Muscle layer of duodenum (tissue), 2 donors: ENCODE data around the gene IQSEC3.

Experiments used
- H3K27ac ChIP-seq: one replicate; pipeline ENCODE4 v1.7.0; 2013; ENCODE audit warnings: mild to moderate bottlenecking, low read length
- H3K27me3 ChIP-seq: one replicate; pipeline ENCODE4 v1.7.0; 2013; ENCODE audit warnings: low read depth, mild to moderate bottlenecking, control low read depth, low read length
- H3K36me3 ChIP-seq, 2 donors: one replicate each; pipeline ENCODE4 v1.7.0; 2013; ENCODE audit warnings: low read length in 2 of 2, control low read depth in 1 of 2, mild to moderate bottlenecking in 1 of 2; ENCODE audit not compliant: insufficient read depth in 2 of 2, control insufficient read depth in 1 of 2
- H3K4me1 ChIP-seq, 2 donors: one replicate each; pipeline ENCODE4 v1.7.0; 2013; ENCODE audit warnings: low read length in 2 of 2, mild to moderate bottlenecking in 2 of 2, control low read depth in 1 of 2, moderate library complexity in 1 of 2; ENCODE audit not compliant: insufficient read depth in 2 of 2, control insufficient read depth in 1 of 2
- H3K4me3 ChIP-seq, 2 donors: one replicate each; pipeline ENCODE4 v1.7.0; 2013; ENCODE audit warnings: low read length in 2 of 2, low read depth in 1 of 2, mild to moderate bottlenecking in 1 of 2
- H3K9me3 ChIP-seq, 2 donors: one replicate each; pipeline ENCODE4 v1.7.0; 2013; ENCODE audit warnings: low read length in 2 of 2, control low read depth in 1 of 2, mild to moderate bottlenecking in 1 of 2; ENCODE audit not compliant: control insufficient read depth in 1 of 2
- donor health status: healthy.

IQSEC3 gene

DNA sequence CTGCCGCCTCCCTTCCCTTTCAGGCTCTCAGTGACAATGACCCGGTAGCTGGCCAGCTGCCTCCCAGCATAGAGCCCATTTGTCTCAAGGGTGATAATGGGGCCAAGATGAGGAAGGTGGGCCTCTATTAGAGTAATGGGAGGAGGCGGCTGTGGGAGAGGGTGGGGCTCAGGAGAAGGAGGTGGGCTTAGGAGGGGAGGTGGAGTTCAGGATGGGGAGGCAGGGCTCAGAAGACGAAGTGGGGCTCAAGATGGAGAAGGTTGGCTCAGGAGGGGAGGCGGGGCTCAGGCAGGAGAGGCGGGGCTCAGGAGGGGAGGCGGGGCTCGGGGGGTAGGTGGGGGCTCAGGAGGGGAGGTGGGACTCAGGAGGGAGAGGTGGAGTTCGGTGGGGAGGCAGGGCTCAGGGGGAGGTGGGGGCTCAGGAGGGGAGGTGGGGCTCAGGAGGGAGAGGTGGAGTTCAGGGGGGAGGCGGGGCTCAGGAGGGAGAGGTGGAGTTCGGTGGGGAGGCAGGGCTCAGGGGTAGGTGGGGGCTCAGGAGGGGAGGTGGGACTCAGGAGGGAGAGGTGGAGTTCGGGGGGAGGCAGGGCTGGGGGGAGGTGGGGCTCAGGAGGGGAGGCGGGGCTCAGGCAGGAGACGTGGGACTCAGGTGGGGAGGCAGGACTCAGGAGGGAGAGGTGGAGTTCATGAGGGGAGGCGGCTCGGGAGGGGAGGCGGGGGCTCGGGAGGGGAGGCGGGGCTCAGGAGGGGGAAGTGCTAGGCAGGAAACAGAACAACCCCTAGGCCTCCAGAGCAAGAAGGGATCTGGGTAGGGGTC is 36.8 kb downstream of the IQSEC3 start:
- no peaks in the 10 kb centered on the region for H3K4me1 ChIP-seq
- peaks cover 6% of the 10 kb centered on the region for H3K27me3 ChIP-seq
- no peaks in the 10 kb centered on the region for H3K36me3 ChIP-seq
- no peak overlapping the region for H3K27ac ChIP-seq
- no peak overlapping the region for H3K4me3 ChIP-seq
- no peaks in the 10 kb centered on the region for H3K9me3 ChIP-seq

DNA sequence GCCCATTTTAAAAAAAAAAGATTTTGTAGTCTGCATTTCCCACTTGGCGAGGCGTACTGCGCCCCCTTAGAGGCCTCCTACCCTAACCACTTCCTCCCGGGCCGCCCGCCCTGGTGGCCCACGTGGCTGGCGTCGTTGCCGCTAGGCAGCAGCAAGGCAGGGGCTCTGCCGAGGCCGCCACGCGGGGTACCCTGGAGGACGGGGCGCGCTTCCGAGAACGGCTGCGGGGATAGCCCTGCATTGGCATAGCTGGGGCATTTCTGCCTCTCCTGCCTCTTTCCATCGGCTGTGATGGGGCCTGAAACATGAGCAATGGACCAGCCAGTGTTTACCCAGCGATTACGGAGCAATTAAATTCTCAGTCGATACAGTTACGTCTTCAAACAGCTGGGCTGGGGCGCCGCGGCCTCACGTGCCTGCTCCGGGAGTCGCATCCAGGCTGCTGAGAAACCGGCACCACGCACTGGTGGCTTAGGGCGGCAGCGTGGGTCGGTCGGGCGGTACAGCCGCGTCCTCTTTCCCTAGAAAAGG is 38.0 kb downstream of the IQSEC3 start:
- Histone ChIP-seq H3K27ac (no peak overlapping the region), H3K36me3 (no peaks in the 10 kb centered on the region), H3K27me3 (no peaks in the 10 kb centered on the region), H3K4me1 (no peaks in the 10 kb centered on the region), H3K9me3 (no peaks in the 10 kb centered on the region), H3K4me3 (no peak overlapping the region)

DNA sequence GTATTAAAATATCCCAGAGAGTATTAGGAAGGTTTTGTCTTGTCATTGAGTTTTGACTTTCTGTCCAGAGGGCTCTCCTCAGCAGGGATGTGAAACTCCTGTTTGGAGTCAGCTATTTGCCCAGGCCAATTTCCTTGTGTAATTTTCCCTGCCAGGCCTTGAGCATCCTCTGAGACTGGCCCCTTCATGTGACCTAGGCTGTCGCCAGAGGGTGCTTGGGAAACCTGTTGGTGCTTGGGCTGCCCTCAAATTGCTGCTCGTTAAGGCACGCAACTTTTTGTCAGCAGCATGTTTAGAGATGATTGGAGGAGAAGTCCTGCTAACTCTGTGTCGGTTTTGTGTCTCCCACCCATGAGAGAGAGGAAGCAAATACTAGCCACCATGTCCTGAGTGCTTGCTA is 39.1 kb downstream of the IQSEC3 start:
- Histone ChIP-seq H3K27ac (no peak overlapping the region), H3K4me3 (no peak overlapping the region), H3K36me3 (no peaks in the 10 kb centered on the region), H3K27me3 (no peaks in the 10 kb centered on the region), H3K4me1 (no peaks in the 10 kb centered on the region), H3K9me3 (no peaks in the 10 kb centered on the region)

GRCh38 chr12:106118-106591 is 39.6 kb downstream of the IQSEC3 start:
- H3K27ac ChIP-seq: no peak overlapping the region
- no peaks in the 10 kb centered on the region for H3K4me1 ChIP-seq
- no peak overlapping the region for H3K4me3 ChIP-seq
- no peaks in the 10 kb centered on the region for H3K27me3 ChIP-seq
- no peaks in the 10 kb centered on the region for H3K36me3 ChIP-seq
- no peaks in the 10 kb centered on the region for H3K9me3 ChIP-seq

- Histone ChIP-seq H3K36me3 (no peaks in the 10 kb centered on the region), H3K27ac (no peak overlapping the region), H3K4me1 (no peaks in the 10 kb centered on the region), H3K9me3 (no peaks in the 10 kb centered on the region), H3K4me3 (no peak overlapping the region), H3K27me3 (no peaks in the 10 kb centered on the region)
Observed at GRCh38 chr12:108594-108993, 42.0 kb downstream of the IQSEC3 start.

DNA sequence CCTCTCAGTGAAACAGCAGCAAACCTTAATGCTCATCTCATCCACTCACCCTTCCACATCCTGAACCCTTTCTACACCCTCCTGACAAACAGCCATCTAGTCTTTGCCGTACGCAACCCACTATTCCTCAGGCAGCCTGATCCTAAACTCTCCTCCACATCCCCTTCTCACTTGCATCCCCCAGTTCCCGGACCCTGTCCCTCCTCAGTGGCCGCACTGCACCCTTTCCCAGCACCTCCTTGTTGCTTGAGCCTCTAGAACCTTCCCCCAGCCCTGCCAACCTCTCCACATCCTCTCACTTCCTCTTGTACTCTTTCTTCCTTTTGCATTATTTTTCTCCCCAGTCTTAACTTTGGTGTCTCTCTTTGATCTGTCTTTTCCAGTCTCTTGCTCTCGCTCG is 42.9 kb downstream of the IQSEC3 start:
- H3K4me3 ChIP-seq: no peak overlapping the region
- H3K4me1 ChIP-seq: no peaks in the 10 kb centered on the region
- no peak overlapping the region for H3K27ac ChIP-seq
- no peaks in the 10 kb centered on the region for H3K36me3 ChIP-seq
- H3K9me3 ChIP-seq: no peaks in the 10 kb centered on the region
- H3K27me3 ChIP-seq: no peaks in the 10 kb centered on the region

DNA sequence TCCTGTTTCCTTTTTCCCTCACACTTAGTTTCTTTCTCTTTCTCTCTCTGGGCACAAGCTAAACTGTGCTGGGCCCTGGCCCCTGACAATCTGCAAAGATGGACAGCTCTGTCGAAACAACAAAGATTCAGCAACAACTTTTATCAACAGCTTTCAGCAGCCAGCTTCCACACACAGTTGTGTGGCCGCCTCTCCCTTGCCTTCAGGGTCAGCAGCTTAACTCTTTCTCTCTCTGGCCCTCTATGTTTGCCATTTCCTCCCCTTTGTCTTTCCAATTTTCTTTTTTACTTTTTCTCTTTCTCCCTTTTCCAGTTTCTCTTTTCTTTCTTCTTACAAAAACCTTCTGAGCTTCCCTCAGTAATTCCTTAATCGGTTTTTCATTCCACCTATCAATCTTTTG is 43.3 kb downstream of the IQSEC3 start:
- no peak overlapping the region for H3K4me3 ChIP-seq
- H3K27ac ChIP-seq: no peak overlapping the region
- H3K27me3 ChIP-seq: no peaks in the 10 kb centered on the region
- no peaks in the 10 kb centered on the region for H3K4me1 ChIP-seq
- H3K9me3 ChIP-seq: no peaks in the 10 kb centered on the region
- H3K36me3 ChIP-seq: no peaks in the 10 kb centered on the region

DNA sequence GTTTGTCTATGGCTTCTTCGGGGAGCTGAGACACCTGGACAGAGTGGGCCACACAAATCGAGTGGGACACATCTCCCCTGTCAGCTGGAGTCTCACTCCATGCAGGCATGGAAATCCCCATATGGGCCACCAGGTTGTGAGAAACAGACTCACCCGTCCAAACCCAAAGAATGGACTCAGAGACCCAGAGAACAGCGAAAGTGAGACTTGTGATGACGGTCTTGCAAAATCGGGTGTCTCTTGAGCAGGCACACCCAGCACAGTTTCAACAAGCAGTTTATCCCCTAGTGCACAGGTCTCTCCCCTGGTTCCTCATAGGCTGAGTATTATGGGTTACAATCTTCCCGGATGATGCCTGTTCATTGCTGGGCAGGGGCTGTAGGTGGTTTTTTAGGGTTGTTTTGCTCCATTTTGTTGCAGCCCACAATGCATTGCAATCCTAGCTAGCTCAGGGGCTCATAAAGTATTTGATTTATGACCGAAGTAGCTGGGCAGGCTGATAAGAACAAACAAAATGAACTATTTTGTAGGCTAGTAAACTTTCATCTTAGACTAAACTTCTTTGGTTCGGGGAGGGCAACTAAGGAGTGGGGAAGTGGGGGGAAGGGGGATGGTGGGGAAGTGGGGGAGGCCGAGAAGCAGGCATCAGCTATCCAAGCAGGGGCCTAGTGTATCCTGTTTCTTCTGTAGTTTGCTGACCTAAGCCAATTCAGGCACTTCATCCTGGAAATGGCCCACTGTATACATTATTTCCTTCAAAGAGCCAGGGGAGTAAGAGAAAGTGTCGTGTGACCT is 45.3 kb downstream of the IQSEC3 start:
- no peaks in the 10 kb centered on the region for H3K27me3 ChIP-seq
- H3K4me3 ChIP-seq: no peak overlapping the region
- H3K27ac ChIP-seq: no peak overlapping the region
- no peaks in the 10 kb centered on the region for H3K4me1 ChIP-seq
- H3K36me3 ChIP-seq: no peaks in the 10 kb centered on the region
- H3K9me3 ChIP-seq: no peaks in the 10 kb centered on the region

GRCh38 chr12:113347-113746 is 46.8 kb downstream of the IQSEC3 start:
- Histone ChIP-seq H3K36me3 (no peaks in the 10 kb centered on the region), H3K27me3 (no peaks in the 10 kb centered on the region), H3K9me3 (no peaks in the 10 kb centered on the region), H3K4me1 (no peaks in the 10 kb centered on the region), H3K4me3 (no peak overlapping the region), H3K27ac (no peak overlapping the region)

- no peaks in the 10 kb centered on the region for H3K27me3 ChIP-seq
Observed at GRCh38 chr12:114626-115211, 48.2 kb downstream of the IQSEC3 start.

GRCh38 chr12:115518-115917 is 49.0 kb downstream of the IQSEC3 start:
- H3K9me3 ChIP-seq: no peaks in the 10 kb centered on the region
- H3K36me3 ChIP-seq: no peaks in the 10 kb centered on the region
- no peaks in the 10 kb centered on the region for H3K27me3 ChIP-seq
- H3K4me3 ChIP-seq: no peak overlapping the region
- no peak overlapping the region for H3K27ac ChIP-seq
- H3K4me1 ChIP-seq: no peaks in the 10 kb centered on the region

More at GRCh38 chr12:114626-115211, 48.2 kb downstream of the IQSEC3 start:
- no peak overlapping the region for H3K4me3 ChIP-seq
- H3K27ac ChIP-seq: no peak overlapping the region
- no peaks in the 10 kb centered on the region for H3K36me3 ChIP-seq
- no peaks in the 10 kb centered on the region for H3K4me1 ChIP-seq
- H3K9me3 ChIP-seq: no peaks in the 10 kb centered on the region
